K562 (cell line): ENCODE measurements around the gene TMEM203. TPM values are rescaled to one million over a fixed set of nuclear protein-coding genes. Genes with fewer than 3 reads are reported as not detected.

Experiments used
- ATAC-seq: fragments of 200-7000 bp; cut with Tn5 transposase; 3 replicates; pipeline ENCODE4 v1.9.1; 2020; ENCODE audit warnings: moderate library complexity
- BruUV-seq: library from RNA; stranded (reverse); fragments of 400-500 nt; replicated peaks from 2 replicates; lab custom pipeline; 2021; lab: Mats Ljungman, UMichigan
- CTCF ChIA-PET: fragments of 300-600 bp; formaldehyde crosslinking; extraction: SDS; loops from one replicate; lab custom pipeline; 2021; ENCODE audit warnings: low intra/inter-chr PET ratio; lab: Yijun Ruan, JAX
- POLR2A ChIA-PET: fragments of 300-600, 350-650 bp; sonication (Branson Sonifier 250); formaldehyde crosslinking; extraction: SDS; loops from one replicate; lab custom pipeline; 2021; ENCODE audit warnings: antibody characterized with exemption, inconsistent platforms; lab: Yijun Ruan, JAX
- DNase-seq, 4 experiments: peaks; one replicate each; pipeline versions ENCODE4 v3.0.0 to v3.0.0-alpha.2; 2011 to 2018; ENCODE audit warnings: low spot score in 3 of 4, mixed read lengths in 3 of 4; ENCODE audit errors: extremely low read depth in 1 of 4
- FAIRE-seq: peaks from 2 replicates; lab custom pipeline; 2011; peaks lifted over from hg19 to GRCh38; lab: Jason Lieb, UNC
- H2AFZ ChIP-seq: 2 replicates; pipeline ENCODE4 v1.6.0; 2011; ENCODE audit warnings: low read depth, low read length, control low read depth, inconsistent platforms
- H3K27ac ChIP-seq: fragments of 200-600 bp; 3 replicates; pipeline ENCODE4 v1.8.0; 2011; ENCODE audit warnings: low read depth, mild to moderate bottlenecking, control low read depth, inconsistent platforms, low read length, moderate library complexity, mixed read lengths; ENCODE audit errors: extremely low read depth
- H3K27me3 ChIP-seq, 2 experiments: fragments of 300-600 bp in 1 of 2; 2 replicates in 1 of 2; 3 replicates in 1 of 2; pipeline versions ENCODE4 v1.6.0 to v1.8.0; 2011; ENCODE audit warnings: inconsistent platforms in 2 of 2, low read length in 2 of 2, mild to moderate bottlenecking in 1 of 2, mixed read lengths in 1 of 2, moderate library complexity in 1 of 2; ENCODE audit not compliant: control insufficient read depth in 2 of 2, insufficient read depth in 2 of 2
- H3K36me3 ChIP-seq: fragments of 300-600 bp; 3 replicates; pipeline ENCODE4 v1.8.0; 2011; ENCODE audit warnings: mild to moderate bottlenecking, low read length, inconsistent platforms; ENCODE audit not compliant: control insufficient read depth, insufficient read depth
- H3K4me1 ChIP-seq, 2 experiments: fragments of 200-600 bp in 1 of 2; replicated peaks in 1 of 2; 2 replicates in 1 of 2; 3 replicates in 1 of 2; pipeline versions ENCODE4 v1.5.1 to v1.8.0; 2011; ENCODE audit warnings: inconsistent platforms in 2 of 2, low read length in 2 of 2, mild to moderate bottlenecking in 1 of 2, mixed read lengths in 1 of 2, moderate library complexity in 1 of 2; ENCODE audit not compliant: control insufficient read depth in 2 of 2, insufficient read depth in 2 of 2
- H3K4me2 ChIP-seq: 2 replicates; pipeline ENCODE4 v1.6.1; 2011; ENCODE audit warnings: low read length, control low read depth, inconsistent platforms, mixed read lengths; ENCODE audit not compliant: insufficient read depth
- H3K4me3 ChIP-seq: fragments of 200-600 bp; sonication (generic), shearing (Covaris generic); 2 replicates; pipeline ENCODE4 v1.5.1; 2016; ENCODE audit warnings: control low read depth, inconsistent platforms
- H3K79me2 ChIP-seq: fragments of 200-600 bp; 3 replicates; pipeline ENCODE4 v1.8.0; 2011; ENCODE audit warnings: low read length, inconsistent platforms; ENCODE audit not compliant: control insufficient read depth, insufficient read depth
- H3K9ac ChIP-seq, 2 experiments: 2 replicates each; pipeline versions ENCODE4 v1.6.0 to v1.6.1; 2011; ENCODE audit warnings: low read depth in 2 of 2, low read length in 2 of 2, control low read depth in 1 of 2, inconsistent platforms in 1 of 2, mild to moderate bottlenecking in 1 of 2, mixed read lengths in 1 of 2; ENCODE audit not compliant: insufficient read depth in 1 of 2
- H3K9me1 ChIP-seq: one replicate; pipeline ENCODE4 v1.6.0; 2011; ENCODE audit warnings: inconsistent platforms, mild to moderate bottlenecking, low read length, moderate library complexity; ENCODE audit not compliant: control insufficient read depth, insufficient read depth
- H3K9me3 ChIP-seq: replicated peaks from 2 replicates; pipeline ENCODE4 v1.5.1; 2011; ENCODE audit warnings: low read depth, low read length, inconsistent platforms; ENCODE audit not compliant: control insufficient read depth, insufficient read depth
- H4K20me1 ChIP-seq: replicated peaks from 2 replicates; pipeline ENCODE4 v1.6.1; 2011; ENCODE audit warnings: low read length, inconsistent platforms, mixed read lengths; ENCODE audit not compliant: control insufficient read depth, insufficient read depth
- CHD2 ChIP-seq: IDR thresholded peaks from 2 replicates; pipeline ENCODE4 v1.6.1; 2011; ENCODE audit warnings: low read depth, low read length
- FOXA3 ChIP-seq, 2 experiments: fragments of 450-650 bp in 1 of 2; sonication (generic) in 1 of 2; formaldehyde crosslinking; IDR thresholded peaks in 1 of 2; conservative IDR thresholded peaks in 1 of 2; 2 replicates each; pipeline versions ENCODE4 v1.4.0 to v1.8.0; 2020 to 2022; ENCODE audit warnings: mild to moderate bottlenecking in 2 of 2, missing genetic modification reagents in 1 of 2
- MIER1 ChIP-seq: fragments of 450-650 bp; IDR thresholded peaks from 2 replicates; pipeline ENCODE4 v1.6.1; 2016; ENCODE audit warnings: antibody characterized with exemption, mild to moderate bottlenecking, low read depth
- NFIC ChIP-seq: fragments of 450-650 bp; IDR thresholded peaks from 2 replicates; pipeline ENCODE4 v1.6.1; 2017; ENCODE audit warnings: mild to moderate bottlenecking, inconsistent platforms
- SNRNP70 ChIP-seq: fragments of 200-400 bp; formaldehyde crosslinking; optimal IDR thresholded peaks from 2 replicates; pipeline ENCODE3; 2017; ENCODE audit warnings: low read depth, low read length
- TRIM24 ChIP-seq, 2 experiments: fragments of 450-650 bp; IDR thresholded peaks; 2 replicates each; pipeline ENCODE4 v1.6.1; 2016
- ZBTB34 ChIP-seq: fragments of 250-450 bp; sonication (Bioruptor Pico); IDR thresholded peaks from 2 replicates; pipeline ENCODE4 v1.8.0; 2021; ENCODE audit warnings: mild to moderate bottlenecking, moderate library complexity
- ZBTB7A ChIP-seq: IDR thresholded peaks from 2 replicates; pipeline ENCODE4 v1.6.1; 2011; ENCODE audit warnings: low read depth, mild to moderate bottlenecking, low read length, moderate library complexity, borderline replicate concordance; ENCODE audit not compliant: control insufficient read depth
- ZC3H4 ChIP-seq: sonication (generic); formaldehyde crosslinking; IDR thresholded peaks from 2 replicates; pipeline ENCODE4 v1.9.0; 2021; ENCODE audit warnings: missing genetic modification reagents, borderline replicate concordance
- ZNF24 ChIP-seq: fragments of 450-650 bp; IDR thresholded peaks from 2 replicates; pipeline ENCODE4 v1.6.1; 2016
- WGBS: fragments of 100-300 bp; shearing (Covaris generic); methylation state at CpG from one replicate; pipeline ENCODE4 v1.1.6; 2016; ENCODE audit warnings: low coverage, mixed read lengths; ENCODE audit not compliant: insufficient coverage; ENCODE audit errors: missing lambda C conversion rate; 5-methylcytosine and 5-hydroxymethylcytosine counted together
- in situ Hi-C: fragments of 300-500 bp; cut with MboI; formaldehyde crosslinking; loops from 4 replicates; pipeline ENCODE4 v1.15.0; 2018; ENCODE audit warnings: inconsistent platforms, mixed read lengths
- intact Hi-C: fragments of 100-400 bp; cut with micrococcal nuclease; formaldehyde crosslinking; loops from 2 replicates; pipeline ENCODE4 v1.14.2; 2022
- polyA plus RNA-seq, 8 experiments: library from polyadenylated mRNA; depleted of rRNA in 4 of 8; stranded (reverse) in 5 of 8; unstranded in 3 of 8; fragments of >200 nt; fragmentation: Nextera tagmentation in 2 of 8; fragmentation: Illumina TruSeq in 1 of 8; extraction: Ambion mirVana in 2 of 8; extraction: Trizol in 1 of 8; gene quantifications; 2 replicates each; pipeline versions ENCODE4 v1.2.1 to v1.2.3, GENCODE V29; 2011 to 2014; ENCODE audit warnings: inconsistent platforms in 1 of 8, missing spikeins in 1 of 8
- total RNA-seq, 7 experiments: library from RNA; depleted of rRNA in 6 of 7; stranded (reverse); fragments of >200 nt in 6 of 7; fragmentation: Illumina TruSeq in 2 of 7; extraction: Trizol in 2 of 7; gene quantifications; 2 replicates each; pipeline versions ENCODE4 v1.2.1 to v1.2.3, GENCODE V29; 2011 to 2021; ENCODE audit warnings: low replicate concordance in 1 of 7

TMEM203 gene
- total and polyA plus RNA-seq, 9 of the 15 experiments (the other 6 are each of a cell fraction or from before 2014, with no cell fraction given), result 8.8 to 59.5 (median 37.6) TPM

GRCh38 chr9:137159105-137160053, 46.1 kb downstream of the TMEM203 start (continued):
- TF ChIP-seq MIER1 (no peak), FOXA3 (CRISPR knock-in tag; conservative IDR thresholded peaks at IDR 0.05 in 1 of 2, IDR thresholded peaks at IDR 0.05 in 1 of 2) (no peak), ZC3H4 (CRISPR knock-in tag) (no peak), TRIM24 (IDR thresholded peaks at IDR 0.05) (no peak), CHD2 (no peak), ZBTB34 (CRISPR knock-in tag) (no peak), ZNF24 (no peak)

- DNase-seq (no peak), FAIRE-seq (no peak), ATAC-seq (no peak)
- Histone ChIP-seq H3K4me3 (no peak overlapping the region), H3K79me2 (no peaks in the 10 kb centered on the region), H3K27me3 (no peaks in the 10 kb centered on the region; a peak in 2 of 5 replicates), H3K9me1 (no peaks in the 10 kb centered on the region), H3K9me3 (no peaks in the 10 kb centered on the region), H3K9ac (peak overlapping the region in 1 of 2 experiments; percentile 79; a peak in 2 of 4 replicates), H3K4me2 (no peak overlapping the region), H2AFZ (no peak overlapping the region), H3K36me3 (no peaks in the 10 kb centered on the region), H4K20me1 (0 out of 2 replicates have a peak, but pooled peaks cover 8% of the 10 kb centered on the region), H3K27ac (no peak overlapping the region), H3K4me1 (peaks cover 18 to 77% of the 10 kb centered on the region in 2 experiments; a peak in 4 of 5 replicates)
- intact Hi-C loops (no loop called here), in situ Hi-C loops (no loop called here)
- WGBS, result 6% methylated on average over 2 of the region's 4 CpGs
- POLR2A ChIA-PET, result interaction anchor here (1.1 kb wide), 1 partner anchor 30 kb away, joined by 4 read pairs; no protein-coding TSS in a partner anchor
- CTCF ChIA-PET, result no interaction called here
- BruUV-seq, result no TSS peak
- TF ChIP-seq SNRNP70, result no peak
- TF ChIP-seq NFIC, result peak; percentile 49
- 0 out of 2 replicates have a peak, but pooled peaks have one; percentile 26 for TF ChIP-seq ZBTB7A
Measured at GRCh38 chr9:137158625-137159024, 46.8 kb downstream of the TMEM203 start.
